Vagina (tissue), 2 donors: ENCODE measurements around the gene FNDC7.

ENCODE experiments used
- POLR2A ChIP-seq, 2 donors: fragments of 450-650 bp; IDR thresholded peaks; one replicate each; pipeline ENCODE4 v1.6.1; 2017; ENCODE audit warnings: antibody characterized with exemption in 2 of 2, mild to moderate bottlenecking in 2 of 2, moderate library complexity in 2 of 2
- POLR2AphosphoS5 ChIP-seq, 2 donors: sonication (generic); formaldehyde crosslinking; IDR thresholded peaks; one replicate each; pipeline ENCODE4 v1.9.0; 2017; ENCODE audit warnings: antibody characterized with exemption in 2 of 2, mild to moderate bottlenecking in 2 of 2, low read depth in 1 of 2; ENCODE audit not compliant: insufficient read depth in 1 of 2
- TF ChIP-seq, protein P1 (sequence below), 3 experiments: fragments of 450-650 bp in 2 of 3; fragments of 200-600 bp in 1 of 3; sonication (generic) in 1 of 3; IDR thresholded peaks; one replicate each; pipeline ENCODE4 v1.5.1; 2017 to 2019; ENCODE audit warnings: antibody characterized with exemption in 3 of 3, mild to moderate bottlenecking in 2 of 3, moderate library complexity in 2 of 3

DNA sequence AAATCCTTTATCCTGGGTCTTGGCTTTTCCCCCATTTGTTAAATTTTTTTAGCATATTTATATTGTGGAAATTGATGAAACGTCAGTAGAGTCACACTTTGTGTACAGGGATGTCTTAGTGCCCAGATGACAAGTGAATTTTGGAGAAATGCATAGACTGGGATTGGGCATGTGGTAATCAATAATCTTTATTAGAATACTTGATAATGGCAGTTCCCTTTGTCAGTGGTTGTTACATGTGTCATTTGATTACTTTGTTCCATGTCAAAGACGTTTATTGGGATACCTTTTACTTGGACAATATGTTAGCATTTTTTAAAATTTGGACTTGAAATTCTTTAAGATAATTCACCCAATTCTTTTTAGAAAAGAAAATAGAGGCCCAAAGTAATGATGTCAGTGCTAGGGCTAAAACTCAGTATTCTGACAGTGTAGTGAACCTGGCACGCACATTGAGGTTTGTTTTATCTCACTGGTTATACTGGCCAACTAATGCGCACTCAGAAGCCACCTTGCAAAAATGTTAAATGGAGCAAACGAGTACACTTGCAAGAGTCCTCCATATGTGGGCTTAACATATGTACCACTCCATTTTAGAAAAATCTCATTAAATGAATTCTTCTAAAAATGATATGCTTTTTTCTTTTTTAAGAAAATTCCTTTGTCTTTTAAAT, 11.4 kb upstream of the FNDC7 start:
- TF ChIP-seq POLR2A (IDR thresholded peaks at IDR 0.05) (no peak), POLR2AphosphoS5 (IDR thresholded peaks at IDR 0.05; ENCODE audit: insufficient read depth in 1 of 2, low read depth in 1 of 2) (no peak)
- TF ChIP-seq, protein P1, sequence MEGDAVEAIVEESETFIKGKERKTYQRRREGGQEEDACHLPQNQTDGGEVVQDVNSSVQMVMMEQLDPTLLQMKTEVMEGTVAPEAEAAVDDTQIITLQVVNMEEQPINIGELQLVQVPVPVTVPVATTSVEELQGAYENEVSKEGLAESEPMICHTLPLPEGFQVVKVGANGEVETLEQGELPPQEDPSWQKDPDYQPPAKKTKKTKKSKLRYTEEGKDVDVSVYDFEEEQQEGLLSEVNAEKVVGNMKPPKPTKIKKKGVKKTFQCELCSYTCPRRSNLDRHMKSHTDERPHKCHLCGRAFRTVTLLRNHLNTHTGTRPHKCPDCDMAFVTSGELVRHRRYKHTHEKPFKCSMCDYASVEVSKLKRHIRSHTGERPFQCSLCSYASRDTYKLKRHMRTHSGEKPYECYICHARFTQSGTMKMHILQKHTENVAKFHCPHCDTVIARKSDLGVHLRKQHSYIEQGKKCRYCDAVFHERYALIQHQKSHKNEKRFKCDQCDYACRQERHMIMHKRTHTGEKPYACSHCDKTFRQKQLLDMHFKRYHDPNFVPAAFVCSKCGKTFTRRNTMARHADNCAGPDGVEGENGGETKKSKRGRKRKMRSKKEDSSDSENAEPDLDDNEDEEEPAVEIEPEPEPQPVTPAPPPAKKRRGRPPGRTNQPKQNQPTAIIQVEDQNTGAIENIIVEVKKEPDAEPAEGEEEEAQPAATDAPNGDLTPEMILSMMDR (IDR thresholded peaks at IDR 0.05) = no peak
